Psoas muscle (tissue), 8 donors: ENCODE results near the gene FGD4. TPM values are rescaled to one million over a fixed set of nuclear protein-coding genes. Genes with fewer than 3 reads are reported as not detected.

Source experiments
- ATAC-seq, 4 donors: fragments of 200-7000 bp; cut with Tn5 transposase; one replicate each; pipeline ENCODE4 v1.9.1; 2020; ENCODE audit warnings: moderate library complexity in 3 of 4, mild to moderate bottlenecking in 2 of 4
- DNase-seq, 2 donors: peaks; one replicate each; pipeline ENCODE4 v3.0.0-alpha.2; 2020
- H3K27ac ChIP-seq: fragments of 200-600 bp; one replicate; pipeline ENCODE4 v1.8.0; 2022
- H3K27me3 ChIP-seq, 3 donors: fragments of 200-600 bp in 1 of 3; one replicate each; pipeline versions ENCODE4 v1.6.1 to v1.8.0; 2013 to 2022; ENCODE audit warnings: low read length in 2 of 3, mild to moderate bottlenecking in 2 of 3, moderate library complexity in 1 of 3; ENCODE audit not compliant: insufficient read depth in 3 of 3
- H3K36me3 ChIP-seq, 2 donors: fragments of 200-600 bp in 1 of 2; one replicate each; pipeline versions ENCODE4 v1.6.1 to v1.8.0; 2013 to 2022; ENCODE audit warnings: low read depth in 1 of 2, mild to moderate bottlenecking in 1 of 2, moderate library complexity in 1 of 2; ENCODE audit not compliant: insufficient read depth in 1 of 2
- H3K4me1 ChIP-seq: fragments of 200-600 bp; one replicate; pipeline ENCODE4 v1.8.0; 2022
- H3K4me3 ChIP-seq: fragments of 200-600 bp; one replicate; pipeline ENCODE4 v1.8.0; 2022; ENCODE audit warnings: mild to moderate bottlenecking
- H3K9me3 ChIP-seq: fragments of 200-600 bp; one replicate; pipeline ENCODE4 v1.8.0; 2022
- CTCF ChIP-seq: fragments of 200-600 bp; IDR thresholded peaks from one replicate; pipeline ENCODE4 v1.8.0; 2022; ENCODE audit warnings: antibody characterized with exemption
- WGBS, 3 donors: extraction: QIAGEN DNeasy Blood & Tissue Kit; methylation state at CpG; one replicate each; pipeline versions ENCODE4 v1.1.6 to v1.1.7; 2013; 5-methylcytosine and 5-hydroxymethylcytosine counted together
- intact Hi-C, 2 donors: fragments of 100-400 bp; cut with DNase I; formaldehyde crosslinking; loops; one replicate each; pipeline versions ENCODE4 v1.11.0 to v1.14.2; 2022
- polyA plus RNA-seq, 3 donors: library from polyadenylated mRNA; stranded (reverse); fragments of 200-250 nt; gene quantifications; one replicate each; pipeline ENCODE4 v1.2.3, GENCODE V29; 2013
- total RNA-seq, 4 donors: library from RNA; stranded (reverse); fragmentation: NEBNext Ultra II Directional in 2 of 4; extraction: Animal tissue kit (Norgen Biotek cat#: 25700) in 2 of 4; gene quantifications; one replicate each; pipeline versions ENCODE4 v1.2.1 to v1.2.4, GENCODE V29; 2021 to 2023
- donor health status: healthy with polysubstance abuse.
- donor health status: DM: no; HTN: no; CAD: no; lungs with moderate emphysema.
- donor health status: Bipolar disorder and iron deficiency.
- donor health status: healthy.
- donor health status: DM: yes; HTN: yes; CAD: no.
- donor health status: DM: no; HTN: no; CAD: no.
- donor health status: DM: no; HTN: no; CAD: no.
- donor health status: DM: yes; HTN: yes; CAD: no.

FGD4 gene
- total and polyA plus RNA-seq, 7 donors = 1.1 to 20.8 (median 14.9) TPM

- ATAC-seq (peak in 1 of 4 donors; percentile 53), DNase-seq (no peak)
- no peak for TF ChIP-seq CTCF
- Histone ChIP-seq H3K4me1 (peaks cover 50% of the 10 kb centered on the region), H3K27ac (peak overlapping the region; percentile 11), H3K9me3 (no peaks in the 10 kb centered on the region), H3K27me3 (no peaks in the 10 kb centered on the region), H3K4me3 (no peak overlapping the region), H3K36me3 (no peaks in the 10 kb centered on the region)
- WGBS, 3 donors = 48 to 61% (median 52%) methylated on average over 3 of the region's 3 CpGs
- intact Hi-C loops = no loop called here
These were observed 142.5 kb downstream of the FGD4 start for GRCh38 chr12:32541754-32542374.

GRCh38 chr12:32542428-32543229 lies 143.3 kb downstream of the FGD4 start:
- Histone ChIP-seq H3K4me3 (no peak overlapping the region), H3K36me3 (no peaks in the 10 kb centered on the region), H3K27ac (peak overlapping the region; percentile 33), H3K4me1 (peaks cover 48% of the 10 kb centered on the region), H3K9me3 (no peaks in the 10 kb centered on the region), H3K27me3 (no peaks in the 10 kb centered on the region)
- ATAC-seq = no peak
- intact Hi-C loops = no loop called here
- no peak for TF ChIP-seq CTCF
- DNase-seq = no peak
- 64 to 70% (median 66%) methylated on average over 6 of the region's 6 CpGs for WGBS, 3 donors

GRCh38 chr12:32544893-32545292 lies 145.5 kb downstream of the FGD4 start:
- no peak overlapping the region for H3K27ac ChIP-seq
- DNase-seq (no peak), ATAC-seq (no peak)
- H3K36me3 ChIP-seq = no peaks in the 10 kb centered on the region
- no peaks in the 10 kb centered on the region for H3K9me3 ChIP-seq
- TF ChIP-seq CTCF = no peak
- WGBS, 3 donors = 87 to 94% (median 91%) methylated on average over 2 of the region's 2 CpGs
- H3K4me3 ChIP-seq = no peak overlapping the region
- intact Hi-C loops = no loop called here
- no peaks in the 10 kb centered on the region for H3K27me3 ChIP-seq
- H3K4me1 ChIP-seq = peaks cover 66% of the 10 kb centered on the region

GRCh38 chr12:32545413-32545980 lies 146.1 kb downstream of the FGD4 start:
- Histone ChIP-seq H3K27me3 (no peaks in the 10 kb centered on the region), H3K36me3 (no peaks in the 10 kb centered on the region), H3K9me3 (no peaks in the 10 kb centered on the region), H3K4me3 (no peak overlapping the region), H3K4me1 (peaks cover 68% of the 10 kb centered on the region), H3K27ac (peak overlapping the region; percentile 13)
- no peak for TF ChIP-seq CTCF
- no peak for DNase-seq
- ATAC-seq = no peak
- intact Hi-C loops = no loop called here
- WGBS, 3 donors = 23 to 31% (median 25%) methylated on average over 3 of the region's 3 CpGs
